Measurements from ENCODE around the gene CEMIP.
A peak's percentile ranks its signal among the peaks of the same experiment; 100 is the strongest.

The CEMIP gene

GRCh38 chr15:80926126-80926525 lies 147.0 kb downstream of the CEMIP start:
- DNase-seq (ENCODE audit: low read depth, low spot score) = no peak

- DNase-seq (ENCODE audit: low read depth, low spot score) = no peak
Observed at GRCh38 chr15:80929225-80929624, 150.1 kb downstream of the CEMIP start.

GRCh38 chr15:80929689-80930088 lies 150.5 kb downstream of the CEMIP start:
- no peak for DNase-seq (ENCODE audit: low read depth, low spot score)

- no peak for DNase-seq (ENCODE audit: low read depth, low spot score)
Observed at GRCh38 chr15:80931191-80931590, 152.0 kb downstream of the CEMIP start.

- DNase-seq (ENCODE audit: low read depth, low spot score) = no peak
Observed at GRCh38 chr15:80931721-80932512, 152.7 kb downstream of the CEMIP start.

- no peak for DNase-seq (ENCODE audit: low read depth, low spot score)
Observed at GRCh38 chr15:80932513-80932815, 153.3 kb downstream of the CEMIP start.

DNA sequence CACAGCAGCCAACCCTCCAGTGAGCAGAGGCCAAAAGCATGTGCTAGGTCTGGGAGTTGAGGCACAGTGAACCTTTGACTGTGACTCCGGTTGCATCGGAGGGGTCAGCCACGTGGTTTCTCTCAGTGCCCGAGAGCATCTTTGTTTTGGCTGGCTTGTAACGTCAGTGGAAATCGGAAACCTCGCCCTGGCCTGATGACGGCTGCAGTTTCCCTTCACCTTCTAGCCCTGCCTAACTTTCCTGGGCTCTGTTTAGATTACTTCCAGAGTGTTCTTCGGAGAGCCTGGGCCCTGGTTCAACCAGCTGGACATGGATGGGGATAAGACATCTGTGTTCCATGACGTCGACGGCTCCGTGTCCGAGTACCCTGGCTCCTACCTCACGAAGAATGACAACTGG lies 153.8 kb downstream of the CEMIP start:
- no peak for DNase-seq (ENCODE audit: low read depth, low spot score)

GRCh38 chr15:80934761-80935221 lies 155.6 kb downstream of the CEMIP start:
- DNase-seq (ENCODE audit: low read depth, low spot score) = peak; percentile 64

- no peak for DNase-seq (ENCODE audit: low read depth, low spot score)
Observed at GRCh38 chr15:80936288-80937078, 157.3 kb downstream of the CEMIP start.

- no peak for DNase-seq (ENCODE audit: low read depth, low spot score)
Observed at GRCh38 chr15:80937718-80938117, 158.5 kb downstream of the CEMIP start.

DNA sequence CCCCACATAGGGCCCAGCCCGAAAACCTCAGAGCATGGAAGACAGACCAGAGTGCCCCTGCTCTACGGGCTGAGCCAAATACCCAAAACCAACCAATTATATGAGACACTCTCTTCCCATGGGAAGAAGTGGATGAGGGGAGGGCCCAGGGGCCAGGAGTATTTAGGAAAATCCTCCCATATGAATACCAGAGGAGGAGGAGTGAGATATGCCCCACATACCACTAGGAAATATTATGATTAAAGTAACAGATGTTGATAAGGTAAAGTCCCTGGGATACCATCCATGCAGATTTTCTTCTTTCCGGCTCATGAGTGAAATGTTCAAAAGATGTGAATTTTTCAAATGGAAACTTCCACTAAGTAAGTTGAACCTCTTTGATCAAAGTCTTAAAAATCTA lies 160.0 kb downstream of the CEMIP start:
- DNase-seq (ENCODE audit: low read depth, low spot score) = no peak

DNA sequence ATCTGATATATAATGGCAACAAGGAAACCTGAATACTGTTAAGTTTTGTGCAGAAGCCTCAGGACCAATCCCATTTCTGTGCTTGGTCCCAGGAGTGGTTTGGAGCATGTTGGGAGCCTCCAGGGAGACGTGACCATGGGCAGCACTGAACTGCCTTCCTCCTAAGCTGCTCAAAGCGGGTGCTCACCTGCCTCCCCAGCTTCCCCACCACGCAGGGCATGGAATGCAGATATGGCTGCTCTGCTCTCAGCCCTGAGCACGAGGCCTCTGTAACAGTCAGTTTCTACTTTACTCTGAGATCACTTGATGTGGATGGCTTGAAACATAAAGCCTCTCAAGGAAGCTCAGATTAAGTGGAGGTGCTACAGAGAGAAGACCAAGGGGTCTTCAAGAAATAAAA lies 161.2 kb downstream of the CEMIP start:
- no peak for DNase-seq (ENCODE audit: low read depth, low spot score)

DNA sequence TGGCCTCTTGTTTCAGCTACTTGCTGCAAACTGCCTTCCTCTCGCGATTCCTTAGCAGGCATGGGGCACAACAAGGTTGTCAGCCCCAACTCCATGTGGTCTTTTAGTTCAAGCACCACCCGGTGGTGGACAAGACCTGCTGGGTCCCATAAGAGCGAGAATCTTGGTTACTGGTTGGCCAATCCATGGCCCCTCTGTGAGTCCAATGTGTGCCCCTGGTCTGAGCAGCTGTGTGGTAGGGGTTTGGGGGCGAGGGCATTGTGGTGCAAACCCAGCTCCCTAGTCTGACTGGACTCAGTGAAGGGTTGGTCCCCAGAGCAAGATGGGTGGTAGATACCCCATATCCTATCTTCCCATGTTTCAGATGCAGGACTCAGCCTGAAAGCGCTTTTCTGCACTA lies 161.7 kb downstream of the CEMIP start:
- no peak for DNase-seq (ENCODE audit: low read depth, low spot score)

DNA sequence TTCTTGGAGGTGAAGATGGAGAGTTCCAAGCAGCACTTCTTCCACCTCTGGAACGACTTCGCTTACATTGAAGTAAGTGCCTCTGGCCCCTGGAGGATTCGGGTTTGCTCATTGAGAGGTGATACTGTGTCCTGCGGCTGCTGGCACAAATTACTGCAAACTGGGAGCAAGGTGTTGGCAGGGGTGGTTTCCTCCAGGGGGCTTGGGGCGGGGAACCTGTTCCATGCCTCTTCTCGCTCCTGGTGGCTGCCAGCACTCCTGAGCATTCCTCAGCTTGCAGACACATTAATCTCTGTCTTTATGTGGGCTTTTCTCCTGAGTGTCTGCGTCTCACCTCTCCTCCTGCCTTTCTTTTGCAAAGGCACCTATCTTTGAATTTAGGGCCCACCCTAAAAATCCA lies 163.1 kb downstream of the CEMIP start:
- DNase-seq (ENCODE audit: low read depth, low spot score) = no peak

DNA sequence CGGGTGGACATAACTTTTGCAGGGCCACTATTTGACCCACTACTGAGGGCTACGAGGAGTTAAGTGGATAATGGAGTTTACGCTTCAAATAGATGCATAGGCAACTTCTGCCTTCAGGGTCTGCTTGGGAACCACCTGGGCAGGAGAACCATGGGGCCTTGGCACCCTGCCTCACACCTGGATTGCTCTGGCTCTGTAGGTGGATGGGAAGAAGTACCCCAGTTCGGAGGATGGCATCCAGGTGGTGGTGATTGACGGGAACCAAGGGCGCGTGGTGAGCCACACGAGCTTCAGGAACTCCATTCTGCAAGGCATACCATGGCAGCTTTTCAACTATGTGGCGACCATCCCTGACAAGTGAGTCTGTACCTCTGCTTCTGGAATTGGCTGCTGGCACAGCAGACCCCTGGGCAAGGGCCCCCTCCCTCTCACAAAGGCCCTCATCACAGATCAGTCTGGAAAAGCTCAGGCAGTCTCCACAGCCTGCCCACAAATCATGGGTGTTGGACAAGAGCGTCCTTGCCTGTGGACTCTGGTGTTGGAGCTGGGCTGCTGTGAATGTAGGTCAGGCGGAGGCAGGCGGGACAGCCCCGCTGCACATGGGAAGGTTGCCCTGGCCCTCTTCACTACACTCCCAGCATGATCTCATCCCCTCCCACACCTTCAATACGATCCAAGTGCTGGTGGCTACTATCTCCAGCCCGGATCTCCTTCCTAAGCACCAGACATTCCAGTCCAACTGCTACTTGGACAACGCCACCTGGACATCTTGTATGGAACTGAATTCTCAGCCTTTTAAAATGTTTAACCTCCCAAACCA lies 163.8 kb downstream of the CEMIP start:
- peak; percentile 46 for DNase-seq (ENCODE audit: low read depth, low spot score)

GRCh38 chr15:80944818-80945217 lies 165.6 kb downstream of the CEMIP start:
- DNase-seq (ENCODE audit: low read depth, low spot score) = no peak

DNA sequence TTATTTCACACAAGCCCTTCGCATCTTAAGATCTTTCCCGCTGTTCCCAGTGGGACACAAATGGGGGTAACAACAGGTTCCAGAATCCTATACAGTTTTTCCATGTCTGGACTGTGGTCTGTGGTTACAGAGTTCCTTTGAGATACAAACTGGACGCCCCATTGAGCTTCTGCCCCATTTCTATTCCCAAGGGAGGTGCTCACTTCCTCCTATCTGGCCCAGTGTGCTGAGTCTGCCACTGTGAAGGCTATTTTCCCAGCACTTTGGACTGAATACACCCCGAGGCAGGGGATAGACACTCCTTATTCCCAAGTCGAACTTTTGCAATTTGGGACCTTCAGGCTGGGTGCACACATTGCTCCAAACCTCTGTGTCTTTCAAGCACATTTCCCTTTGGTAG lies 166.4 kb downstream of the CEMIP start:
- DNase-seq (ENCODE audit: low read depth, low spot score) = no peak

DNA sequence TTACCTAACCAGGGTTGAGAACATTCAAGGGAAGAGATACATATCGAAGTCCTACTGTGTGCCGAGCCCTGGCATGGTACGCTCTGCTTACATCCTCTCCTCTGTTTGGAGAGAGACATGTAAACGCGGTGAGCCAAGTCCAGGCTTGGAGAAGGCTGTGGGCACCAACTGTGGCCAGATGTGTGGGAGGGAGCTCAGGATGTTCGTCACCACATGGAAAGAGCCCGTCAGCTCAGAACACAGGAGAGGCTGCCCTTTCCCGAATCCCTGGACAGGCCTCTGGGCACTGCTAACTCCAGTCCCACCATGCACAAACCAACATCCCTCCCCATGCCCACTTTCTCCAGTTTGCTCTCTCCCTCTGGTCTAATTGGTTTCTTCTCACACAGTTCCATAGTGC lies 167.4 kb downstream of the CEMIP start:
- DNase-seq (ENCODE audit: low read depth, low spot score) = no peak

DNA sequence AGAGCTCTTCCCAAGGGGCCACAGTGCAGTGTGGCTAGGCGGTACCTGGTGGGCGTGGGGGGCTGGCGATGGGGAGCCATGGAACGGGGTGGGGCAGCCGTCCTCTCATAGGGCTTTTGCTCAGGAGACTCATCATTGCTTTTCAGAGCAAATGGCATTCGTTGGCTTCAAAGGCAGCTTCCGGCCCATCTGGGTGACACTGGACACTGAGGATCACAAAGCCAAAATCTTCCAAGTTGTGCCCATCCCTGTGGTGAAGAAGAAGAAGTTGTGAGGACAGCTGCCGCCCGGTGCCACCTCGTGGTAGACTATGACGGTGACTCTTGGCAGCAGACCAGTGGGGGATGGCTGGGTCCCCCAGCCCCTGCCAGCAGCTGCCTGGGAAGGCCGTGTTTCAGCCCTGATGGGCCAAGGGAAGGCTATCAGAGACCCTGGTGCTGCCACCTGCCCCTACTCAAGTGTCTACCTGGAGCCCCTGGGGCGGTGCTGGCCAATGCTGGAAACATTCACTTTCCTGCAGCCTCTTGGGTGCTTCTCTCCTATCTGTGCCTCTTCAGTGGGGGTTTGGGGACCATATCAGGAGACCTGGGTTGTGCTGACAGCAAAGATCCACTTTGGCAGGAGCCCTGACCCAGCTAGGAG lies 169.6 kb downstream of the CEMIP start:
- DNase-seq (ENCODE audit: low read depth, low spot score) = no peak

- no peak for DNase-seq (ENCODE audit: low read depth, low spot score)
Observed at GRCh38 chr15:80949756-80950155, 170.6 kb downstream of the CEMIP start.

- DNase-seq (ENCODE audit: low read depth, low spot score) = no peak
Observed at GRCh38 chr15:80950291-80951078, 171.3 kb downstream of the CEMIP start.
